Upper lobe of left lung (tissue), 6 donors: ENCODE data around the gene SYCP3. TPM values are rescaled to one million over a fixed set of nuclear protein-coding genes. Genes with fewer than 3 reads are reported as not detected.
A peak's percentile ranks its signal among the peaks of the same experiment; 100 is the strongest.

Experiments used
- ATAC-seq, 2 donors: fragments of 200-7000 bp; cut with Tn5 transposase; one replicate each; pipeline ENCODE4 v1.9.1; 2022; ENCODE audit warnings: mild to moderate bottlenecking in 2 of 2, moderate library complexity in 2 of 2; ENCODE audit not compliant: low FRiP score in 2 of 2
- DNase-seq, 2 donors: peaks; one replicate each; pipeline ENCODE4 v3.0.0-alpha.2; 2019 to 2020
- H3K27ac ChIP-seq, 4 donors: fragments of 200-600 bp; sonication (generic); one replicate each; pipeline ENCODE4 v1.5.1; 2016 to 2019
- H3K27me3 ChIP-seq, 4 donors: fragments of 200-600 bp; sonication (generic); one replicate each; pipeline ENCODE4 v1.5.1; 2017 to 2019
- H3K36me3 ChIP-seq, 4 donors: fragments of 200-600 bp; sonication (generic); one replicate each; pipeline ENCODE4 v1.5.1; 2016 to 2019
- H3K4me1 ChIP-seq, 4 donors: fragments of 200-600 bp; sonication (generic); one replicate each; pipeline ENCODE4 v1.5.1; 2018 to 2019
- H3K4me3 ChIP-seq, 4 donors: fragments of 200-600 bp; sonication (generic); one replicate each; pipeline ENCODE4 v1.5.1; 2017 to 2019; ENCODE audit warnings: mild to moderate bottlenecking in 2 of 4, moderate library complexity in 1 of 4
- H3K9me3 ChIP-seq, 4 donors: fragments of 200-600 bp; sonication (generic); one replicate each; pipeline ENCODE4 v1.5.1; 2018 to 2019
- EP300 ChIP-seq, 4 donors: sonication (generic); formaldehyde crosslinking; IDR thresholded peaks; one replicate each; pipeline ENCODE4 v1.5.1; 2017; ENCODE audit warnings: antibody characterized with exemption in 4 of 4, control low read depth in 2 of 4
- POLR2A ChIP-seq, 4 donors: fragments of 450-650 bp; IDR thresholded peaks; one replicate each; pipeline ENCODE4 v1.5.1; 2016 to 2017; ENCODE audit warnings: antibody characterized with exemption in 4 of 4, mild to moderate bottlenecking in 2 of 4
- POLR2AphosphoS5 ChIP-seq, 2 donors: sonication (generic); formaldehyde crosslinking; IDR thresholded peaks; one replicate each; pipeline ENCODE4 v1.5.1; 2017; ENCODE audit warnings: antibody characterized with exemption in 2 of 2
- WGBS, 2 donors: methylation state at CpG; one replicate each; pipeline ENCODE4 v1.1.5; 2017 to 2018; 5-methylcytosine and 5-hydroxymethylcytosine counted together
- total RNA-seq, 6 donors: library from RNA; depleted of rRNA in 4 of 6; stranded (reverse); fragments of >200 nt in 4 of 6; gene quantifications; one replicate each; pipeline versions ENCODE4 v1.1.0 to v1.2.1, GENCODE V29; 2016 to 2021
- TF ChIP-seq, protein P1 (sequence below), 6 experiments: fragments of 450-650 bp in 4 of 6; fragments of 200-600 bp in 2 of 6; sonication (generic) in 2 of 6; IDR thresholded peaks; one replicate each; pipeline ENCODE4 v1.5.1; 2016 to 2019; ENCODE audit warnings: antibody characterized with exemption in 6 of 6
- donor health status: DM: no; HTN: no; CAD: no; lungs with moderate emphysema.
- donor health status: DM: no; HTN: yes; CAD: no; lungs with severe emphysema.

The SYCP3 gene
- total RNA-seq, 6 donors from 2014 or later, result 0.13 to 1.3 (median 0.30) TPM; not detected in 3

DNA sequence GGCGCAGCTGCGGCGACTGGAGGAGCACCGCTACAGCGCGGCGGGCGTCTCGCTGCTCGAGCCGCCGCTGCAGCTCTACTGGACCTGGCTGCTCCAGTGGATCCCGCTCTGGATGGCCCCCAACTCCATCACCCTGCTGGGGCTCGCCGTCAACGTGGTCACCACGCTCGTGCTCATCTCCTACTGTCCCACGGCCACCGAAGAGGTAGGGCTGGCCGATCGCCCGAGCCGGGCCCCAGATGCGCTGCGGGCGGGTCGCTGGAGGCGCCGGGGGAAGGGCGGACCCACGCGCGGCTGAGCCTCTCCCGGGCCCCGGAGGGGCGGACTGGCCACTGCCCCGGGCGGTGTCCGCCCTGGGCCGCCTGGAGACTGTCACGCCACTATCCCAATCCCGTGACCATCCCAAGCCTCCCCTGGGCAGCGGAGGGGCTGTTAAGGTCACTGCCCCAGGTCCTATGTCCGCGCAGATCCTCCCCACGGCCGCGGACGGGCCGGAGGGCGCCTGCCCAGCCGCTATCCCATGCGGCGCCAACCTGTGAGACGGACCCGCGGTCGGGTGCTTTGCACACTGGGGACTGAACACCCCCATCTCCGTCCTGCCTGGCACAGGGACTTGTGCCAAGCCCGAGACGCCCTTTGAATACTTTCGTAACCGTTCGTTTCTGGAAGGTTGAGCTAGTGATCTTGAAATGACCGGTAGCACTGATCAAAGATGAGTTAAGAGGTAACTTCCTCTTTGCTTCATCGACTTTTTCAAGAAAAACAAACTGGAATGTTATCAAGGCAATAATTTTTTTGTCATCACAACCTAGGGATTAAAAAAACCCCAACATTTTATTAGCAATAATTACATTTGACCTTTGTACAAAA, 41.1 kb downstream of the SYCP3 start:
- WGBS, 2 donors, result 1% methylated on average over 8 to 37 of the region's 67 CpGs
- peaks cover 22 to 62% (median 49%) of the 10 kb centered on the region in 4 donors for H3K4me1 ChIP-seq
- H3K36me3 ChIP-seq, result no peaks in the 10 kb centered on the region
- H3K27ac ChIP-seq, result peak overlapping the region; percentile 88 to 96 (median 90)
- ATAC-seq, result peak; percentile 73 to 78
- TF ChIP-seq POLR2AphosphoS5 (IDR thresholded peaks at IDR 0.05), result peak; percentile 18 to 29
- peak in 1 of 4 donors; percentile 65 for TF ChIP-seq POLR2A (IDR thresholded peaks at IDR 0.05)
- no peak for TF ChIP-seq EP300 (IDR thresholded peaks at IDR 0.05)
- TF ChIP-seq, protein P1, sequence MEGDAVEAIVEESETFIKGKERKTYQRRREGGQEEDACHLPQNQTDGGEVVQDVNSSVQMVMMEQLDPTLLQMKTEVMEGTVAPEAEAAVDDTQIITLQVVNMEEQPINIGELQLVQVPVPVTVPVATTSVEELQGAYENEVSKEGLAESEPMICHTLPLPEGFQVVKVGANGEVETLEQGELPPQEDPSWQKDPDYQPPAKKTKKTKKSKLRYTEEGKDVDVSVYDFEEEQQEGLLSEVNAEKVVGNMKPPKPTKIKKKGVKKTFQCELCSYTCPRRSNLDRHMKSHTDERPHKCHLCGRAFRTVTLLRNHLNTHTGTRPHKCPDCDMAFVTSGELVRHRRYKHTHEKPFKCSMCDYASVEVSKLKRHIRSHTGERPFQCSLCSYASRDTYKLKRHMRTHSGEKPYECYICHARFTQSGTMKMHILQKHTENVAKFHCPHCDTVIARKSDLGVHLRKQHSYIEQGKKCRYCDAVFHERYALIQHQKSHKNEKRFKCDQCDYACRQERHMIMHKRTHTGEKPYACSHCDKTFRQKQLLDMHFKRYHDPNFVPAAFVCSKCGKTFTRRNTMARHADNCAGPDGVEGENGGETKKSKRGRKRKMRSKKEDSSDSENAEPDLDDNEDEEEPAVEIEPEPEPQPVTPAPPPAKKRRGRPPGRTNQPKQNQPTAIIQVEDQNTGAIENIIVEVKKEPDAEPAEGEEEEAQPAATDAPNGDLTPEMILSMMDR (IDR thresholded peaks at IDR 0.05), result peak in 1 of 6 experiments; percentile 6
- H3K9me3 ChIP-seq, result no peaks in the 10 kb centered on the region
- peak overlapping the region; percentile 60 to 94 (median 90) for H3K4me3 ChIP-seq
- DNase-seq, result peak; percentile 67 to 93
- no peaks in the 10 kb centered on the region for H3K27me3 ChIP-seq

DNA sequence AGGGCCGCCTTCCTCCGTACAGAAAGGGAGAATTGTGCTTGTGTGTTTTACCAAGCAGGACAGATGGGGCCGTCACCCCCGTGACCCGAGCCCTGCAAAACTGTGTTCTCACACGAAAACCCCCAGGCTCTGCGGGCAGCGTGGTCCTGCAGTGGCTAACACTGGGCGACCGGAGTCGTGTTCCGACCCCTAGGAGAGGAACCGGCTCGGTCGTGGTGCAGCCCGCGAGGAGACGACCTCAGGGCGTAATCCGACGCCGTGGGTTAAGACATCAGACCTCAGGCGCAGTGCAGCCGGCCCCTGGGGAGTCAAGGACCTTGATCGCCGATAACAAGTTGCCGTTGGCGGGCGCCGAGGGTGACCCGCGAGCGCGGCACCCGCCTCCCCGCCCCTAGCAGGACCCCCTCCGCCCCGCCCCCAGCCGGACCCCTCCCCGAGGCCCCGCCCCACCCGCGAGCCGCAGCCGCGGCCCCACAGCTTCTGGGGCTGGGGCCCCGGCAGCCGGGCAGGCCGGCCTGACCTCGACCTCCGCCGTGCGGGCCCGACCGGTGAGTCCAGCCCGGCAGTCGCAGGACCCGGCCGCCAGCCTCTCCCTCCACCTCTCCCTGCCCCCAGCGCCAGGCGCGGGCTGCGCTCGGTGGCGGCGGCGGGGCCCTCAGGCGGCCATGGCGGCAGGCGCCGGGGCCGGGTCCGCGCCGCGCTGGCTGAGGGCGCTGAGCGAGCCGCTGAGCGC, 41.9 kb downstream of the SYCP3 start, which contains the start of gene CHPT1:
Gene CHPT1 (plus strand): TSS at position 444 of the 733 bp plus-strand sequence. CDS start 222 bp downstream, at position 666.
- DNase-seq (peak; percentile 85 to 93), ATAC-seq (peak; percentile 79 to 89)
- Histone ChIP-seq H3K9me3 (no peaks in the 10 kb centered on the region), H3K27me3 (no peaks in the 10 kb centered on the region), H3K4me3 (peak within 1 kb of the TSS; percentile 60 to 94 (median 90)), H3K27ac (peak within 1 kb of the TSS; percentile 88 to 96 (median 90)), H3K36me3 (no peaks in the 10 kb centered on the region), H3K4me1 (peaks cover 22 to 55% (median 45%) of the 10 kb centered on the region in 4 donors)
- TF ChIP-seq POLR2AphosphoS5 (IDR thresholded peaks at IDR 0.05) (no peak), POLR2A (IDR thresholded peaks at IDR 0.05) (peak in 2 of 4 donors; percentile 35 to 72), EP300 (IDR thresholded peaks at IDR 0.05) (no peak)
- TF ChIP-seq, protein P1 (IDR thresholded peaks at IDR 0.05), result peak in 2 of 6 experiments; percentile 9 to 29
- WGBS, 2 donors, result 0 to 1% methylated on average over 7 to 30 of the region's 80 CpGs

DNA sequence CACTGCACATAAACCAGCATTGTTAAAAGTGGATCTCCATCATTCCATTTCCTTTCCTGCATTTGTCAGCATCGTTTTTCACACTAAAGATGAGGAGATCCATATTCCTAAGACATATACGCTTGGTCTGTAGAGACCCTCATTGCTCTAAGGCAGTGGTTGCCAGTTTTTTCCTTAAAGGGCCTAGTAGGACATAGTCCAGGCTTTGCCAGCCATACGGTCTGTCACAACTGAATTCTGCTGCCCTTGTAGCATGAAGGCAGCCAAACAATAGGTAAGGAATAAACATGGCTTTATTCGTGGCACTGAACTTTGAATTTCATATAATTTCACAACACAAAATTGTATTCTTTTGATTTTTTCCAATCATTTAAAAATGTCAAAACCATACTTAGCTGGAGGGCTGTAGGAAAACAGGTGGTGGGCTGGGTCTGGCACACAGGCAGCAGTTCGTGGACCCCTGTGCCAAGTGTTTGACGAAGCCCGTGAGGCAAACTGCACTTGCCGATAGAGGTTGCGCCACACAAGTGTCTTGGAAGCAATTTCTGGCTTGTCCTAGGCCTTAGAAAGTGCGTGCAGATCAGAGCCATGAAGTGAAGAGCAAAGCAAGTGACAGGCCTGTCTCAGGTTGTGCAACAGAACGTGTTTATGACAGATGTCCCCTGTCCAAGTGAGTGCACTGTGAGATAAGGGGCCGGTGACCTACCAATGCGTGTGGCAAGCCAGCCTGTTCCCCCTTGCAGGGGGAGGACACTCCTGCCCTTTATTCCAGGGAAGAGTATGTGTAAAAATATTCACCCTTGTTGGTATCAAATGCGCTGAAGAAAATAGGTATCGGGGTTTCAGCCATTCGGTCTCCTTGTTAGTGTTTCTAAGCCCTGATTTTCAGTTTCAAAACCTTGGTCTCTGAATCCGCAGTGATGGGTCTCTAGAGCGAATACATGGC, 42.7 kb downstream of the SYCP3 start:
- peak; percentile 45 to 63 for ATAC-seq
- Histone ChIP-seq H3K4me3 (peak overlapping the region; percentile 60 to 94 (median 90)), H3K27me3 (no peaks in the 10 kb centered on the region), H3K9me3 (no peaks in the 10 kb centered on the region), H3K27ac (peak overlapping the region; percentile 88 to 96 (median 90)), H3K36me3 (no peaks in the 10 kb centered on the region), H3K4me1 (peaks cover 22 to 47% (median 37%) of the 10 kb centered on the region in 4 donors)
- peak in 1 of 2 donors; percentile 75 for DNase-seq
- peak in 3 of 4 donors; percentile 10 to 61 (median 36) for TF ChIP-seq EP300 (IDR thresholded peaks at IDR 0.05)
- TF ChIP-seq, protein P1 (IDR thresholded peaks at IDR 0.05), result no peak
- TF ChIP-seq POLR2A (IDR thresholded peaks at IDR 0.05), result no peak
- TF ChIP-seq POLR2AphosphoS5 (IDR thresholded peaks at IDR 0.05), result peak; percentile 24 to 82
- WGBS, 2 donors, result 27 to 29% methylated on average over 18 of the region's 18 CpGs

DNA sequence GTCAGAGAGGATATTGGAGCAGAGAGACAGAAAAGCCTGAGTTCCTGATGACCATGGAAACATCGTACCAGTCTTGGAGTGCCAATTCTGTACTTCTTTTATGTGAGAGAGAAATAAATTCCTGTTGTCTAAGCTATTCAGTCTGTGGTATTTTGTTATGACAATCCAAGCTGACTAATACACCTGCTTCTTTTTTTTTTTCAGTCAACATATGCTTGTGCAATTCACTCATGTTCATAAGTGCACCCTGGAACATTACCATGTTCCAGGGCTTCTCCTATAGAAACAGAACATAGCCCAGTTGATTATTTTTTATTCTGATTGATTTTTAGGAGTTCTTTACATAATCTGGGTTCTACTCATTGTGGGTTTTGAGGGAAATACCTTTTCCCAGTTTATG, 43.6 kb downstream of the SYCP3 start:
- 61 to 100% methylated on average over 1 of the region's 1 CpG for WGBS, 2 donors
- no peak for ATAC-seq
- Histone ChIP-seq H3K27me3 (no peaks in the 10 kb centered on the region), H3K4me1 (peaks cover 22 to 40% (median 33%) of the 10 kb centered on the region in 4 donors), H3K36me3 (no peaks in the 10 kb centered on the region), H3K9me3 (no peaks in the 10 kb centered on the region), H3K27ac (no peak overlapping the region), H3K4me3 (no peak overlapping the region)
- TF ChIP-seq POLR2AphosphoS5 (IDR thresholded peaks at IDR 0.05), result no peak
- no peak for TF ChIP-seq EP300 (IDR thresholded peaks at IDR 0.05)
- TF ChIP-seq POLR2A (IDR thresholded peaks at IDR 0.05), result no peak
- TF ChIP-seq, protein P1 (IDR thresholded peaks at IDR 0.05), result no peak
- no peak for DNase-seq
